HUDEP-2 (cell line): Measurements from ENCODE around the gene RCAN3.
"Not testable (repeated sequence)": the region's sequence is repeated elsewhere in the genome, so short reads cannot be mapped to it uniquely, and the experiment has no call there.

ENCODE experiments used
- DNase-seq, 76 experiments: peaks; one replicate each; lab custom pipeline; 2025; ENCODE audit not compliant: unreplicated experiment in 76 of 76; lab: John Stamatoyannopoulos, UW

The RCAN3 gene

GRCh38 chr1:24508911-24509310 lies 6.3 kb downstream of the RCAN3 start:
- DNase-seq = no peak

- DNase-seq = no peak
These were observed 11.1 kb downstream of the RCAN3 start for GRCh38 chr1:24513706-24514105.

GRCh38 chr1:24514946-24515345 lies 12.3 kb downstream of the RCAN3 start:
- DNase-seq = no peak

GRCh38 chr1:24515671-24516209 lies 13.1 kb downstream of the RCAN3 start:
- peak in 47 of 76 experiments; percentile 4 to 61 (median 25) for DNase-seq

GRCh38 chr1:24516506-24516905 lies 13.9 kb downstream of the RCAN3 start:
- no peak for DNase-seq

GRCh38 chr1:24517898-24518297 lies 15.3 kb downstream of the RCAN3 start:
- no peak for DNase-seq

GRCh38 chr1:24520282-24520681 lies 17.6 kb downstream of the RCAN3 start:
- not testable (repeated sequence) for DNase-seq

GRCh38 chr1:24525606-24526005 lies 23.0 kb downstream of the RCAN3 start:
- DNase-seq = no peak

- no peak for DNase-seq
These were observed 23.4 kb downstream of the RCAN3 start for GRCh38 chr1:24526045-24526444.

GRCh38 chr1:24526940-24527542 lies 24.4 kb downstream of the RCAN3 start:
- DNase-seq = peak in 10 of 76 experiments; percentile 2 to 39 (median 11)

- DNase-seq = no peak
These were observed 26.1 kb downstream of the RCAN3 start for GRCh38 chr1:24528744-24529143.

- not testable (repeated sequence) for DNase-seq
These were observed 26.7 kb downstream of the RCAN3 start for GRCh38 chr1:24529292-24529691.

- no peak for DNase-seq
These were observed 32.4 kb downstream of the RCAN3 start for GRCh38 chr1:24535021-24535424.

GRCh38 chr1:24535778-24536177 lies 33.1 kb downstream of the RCAN3 start:
- DNase-seq = no peak

GRCh38 chr1:24536391-24536840 lies 33.8 kb downstream of the RCAN3 start:
- DNase-seq = no peak

- DNase-seq = no peak
These were observed 37.6 kb downstream of the RCAN3 start for GRCh38 chr1:24540051-24540905.

GRCh38 chr1:24540906-24541710 lies 38.5 kb downstream of the RCAN3 start:
- no peak for DNase-seq

- no peak for DNase-seq
These were observed 39.2 kb downstream of the RCAN3 start for GRCh38 chr1:24541711-24542346.

GRCh38 chr1:24544239-24544638 lies 41.6 kb downstream of the RCAN3 start:
- DNase-seq = no peak

- DNase-seq = no peak
These were observed 43.0 kb downstream of the RCAN3 start for GRCh38 chr1:24545662-24546061.
